IPS-20b (cell line): ENCODE measurements around the gene WDR19.
"Not testable (repeated sequence)": the region's sequence is repeated elsewhere in the genome, so short reads cannot be mapped to it uniquely, and the experiment has no call there.

Experiments
- H3K27ac ChIP-seq: one replicate; pipeline ENCODE4 v1.5.1; 2013; ENCODE audit warnings: low read length
- H3K27me3 ChIP-seq: 2 replicates; pipeline ENCODE4 v1.6.1; 2013; ENCODE audit warnings: mild to moderate bottlenecking, low read length, inconsistent platforms; ENCODE audit not compliant: insufficient read depth
- H3K36me3 ChIP-seq: 2 replicates; pipeline ENCODE4 v1.6.1; 2013; ENCODE audit warnings: low read depth, mild to moderate bottlenecking, inconsistent platforms, low read length, moderate library complexity; ENCODE audit not compliant: insufficient read depth
- H3K4me1 ChIP-seq: 2 replicates; pipeline ENCODE4 v1.6.1; 2013; ENCODE audit warnings: mild to moderate bottlenecking, control low read depth, inconsistent platforms, low read length, moderate library complexity; ENCODE audit not compliant: insufficient read depth
- H3K4me3 ChIP-seq: 2 replicates; pipeline ENCODE4 v1.5.1; 2013; ENCODE audit warnings: mild to moderate bottlenecking, low read length, inconsistent platforms
- H3K9ac ChIP-seq: 2 replicates; pipeline ENCODE4 v1.6.1; 2013; ENCODE audit warnings: low read depth, mild to moderate bottlenecking, inconsistent platforms, low read length, moderate library complexity
- H3K9me3 ChIP-seq: 2 replicates; pipeline ENCODE4 v1.6.1; 2013; ENCODE audit warnings: mild to moderate bottlenecking, low read depth, low read length, inconsistent platforms; ENCODE audit not compliant: insufficient read depth

Gene WDR19

GRCh38 chr4:39277661-39278060 is 95.3 kb downstream of the WDR19 start:
- peaks cover 55% of the 10 kb centered on the region; the same call in 1 of the 2 replicates for H3K36me3 ChIP-seq
- H3K4me1 ChIP-seq, H3K9me3 ChIP-seq, H3K9ac ChIP-seq, H3K27me3 ChIP-seq, H3K27ac ChIP-seq, H3K4me3 ChIP-seq: not testable (repeated sequence)

GRCh38 chr4:39278476-39278875 is 96.1 kb downstream of the WDR19 start:
- Histone ChIP-seq H3K4me3 (no peak overlapping the region), H3K4me1 (no peaks in the 10 kb centered on the region), H3K9me3 (no peaks in the 10 kb centered on the region), H3K27ac (no peak overlapping the region), H3K9ac (no peak overlapping the region), H3K27me3 (no peaks in the 10 kb centered on the region), H3K36me3 (peaks cover 47% of the 10 kb centered on the region; the same call in 1 of the 2 replicates)

GRCh38 chr4:39279416-39279815 is 97.1 kb downstream of the WDR19 start:
- no peak overlapping the region for H3K27ac ChIP-seq
- H3K9ac ChIP-seq, result no peak overlapping the region
- H3K9me3 ChIP-seq, result no peaks in the 10 kb centered on the region
- no peaks in the 10 kb centered on the region for H3K4me1 ChIP-seq
- peaks cover 40% of the 10 kb centered on the region; the same call in 1 of the 2 replicates for H3K36me3 ChIP-seq
- no peaks in the 10 kb centered on the region for H3K27me3 ChIP-seq
- no peak overlapping the region for H3K4me3 ChIP-seq

- no peaks in the 10 kb centered on the region for H3K9me3 ChIP-seq
- H3K36me3 ChIP-seq, result peaks cover 42% of the 10 kb centered on the region
- H3K4me1 ChIP-seq, result no peaks in the 10 kb centered on the region
- no peak overlapping the region for H3K4me3 ChIP-seq
- H3K9ac ChIP-seq, result no peak overlapping the region
- no peaks in the 10 kb centered on the region for H3K27me3 ChIP-seq
- H3K27ac ChIP-seq, result no peak overlapping the region
Measured at GRCh38 chr4:39280770-39281169, 98.4 kb downstream of the WDR19 start.

- Histone ChIP-seq H3K9me3 (no peaks in the 10 kb centered on the region), H3K36me3 (peaks cover 57% of the 10 kb centered on the region), H3K4me1 (peaks cover 7% of the 10 kb centered on the region; the same call in 1 of the 2 replicates), H3K9ac (no peak overlapping the region), H3K27me3 (no peaks in the 10 kb centered on the region), H3K27ac (no peak overlapping the region), H3K4me3 (no peak overlapping the region)
Measured at GRCh38 chr4:39285111-39285795, 102.9 kb downstream of the WDR19 start.

GRCh38 chr4:39285853-39286252 is 103.5 kb downstream of the WDR19 start:
- Histone ChIP-seq H3K4me3 (no peak overlapping the region), H3K4me1 (peaks cover 7% of the 10 kb centered on the region; the same call in 1 of the 2 replicates), H3K9ac (no peak overlapping the region), H3K27ac (no peak overlapping the region), H3K27me3 (no peaks in the 10 kb centered on the region), H3K36me3 (peaks cover 57% of the 10 kb centered on the region), H3K9me3 (no peaks in the 10 kb centered on the region)

- H3K27me3 ChIP-seq, result no peaks in the 10 kb centered on the region
- H3K4me3 ChIP-seq, result no peak overlapping the region
- H3K9me3 ChIP-seq, result no peaks in the 10 kb centered on the region
- H3K27ac ChIP-seq, result no peak overlapping the region
- H3K9ac ChIP-seq, result no peak overlapping the region
- peaks cover 61% of the 10 kb centered on the region for H3K36me3 ChIP-seq
- peaks cover 7% of the 10 kb centered on the region; the same call in 1 of the 2 replicates for H3K4me1 ChIP-seq
Measured at GRCh38 chr4:39286263-39286662, 103.9 kb downstream of the WDR19 start.

GRCh38 chr4:39287223-39287622 is 104.9 kb downstream of the WDR19 start:
- Histone ChIP-seq H3K4me3 (no peak overlapping the region), H3K9ac (no peak overlapping the region), H3K4me1 (peaks cover 7% of the 10 kb centered on the region; the same call in 1 of the 2 replicates), H3K27ac (no peak overlapping the region), H3K9me3 (no peaks in the 10 kb centered on the region), H3K27me3 (no peaks in the 10 kb centered on the region), H3K36me3 (peaks cover 70% of the 10 kb centered on the region)

- H3K9me3 ChIP-seq, result no peaks in the 10 kb centered on the region
- no peak overlapping the region for H3K9ac ChIP-seq
- peaks cover 87% of the 10 kb centered on the region for H3K36me3 ChIP-seq
- H3K27ac ChIP-seq, result no peak overlapping the region
- H3K27me3 ChIP-seq, result no peaks in the 10 kb centered on the region
- no peak overlapping the region for H3K4me3 ChIP-seq
- H3K4me1 ChIP-seq, result peaks cover 7% of the 10 kb centered on the region; the same call in 1 of the 2 replicates
Measured at GRCh38 chr4:39291686-39292085, 109.4 kb downstream of the WDR19 start.

GRCh38 chr4:39292433-39292832 is 110.1 kb downstream of the WDR19 start:
- H3K9ac ChIP-seq, H3K4me3 ChIP-seq, H3K9me3 ChIP-seq, H3K27ac ChIP-seq, H3K4me1 ChIP-seq, H3K27me3 ChIP-seq: not testable (repeated sequence)
- H3K36me3 ChIP-seq, result peaks cover 80% of the 10 kb centered on the region

- H3K4me1 ChIP-seq, result no peaks in the 10 kb centered on the region
- no peak overlapping the region for H3K4me3 ChIP-seq
- no peaks in the 10 kb centered on the region for H3K9me3 ChIP-seq
- H3K9ac ChIP-seq, result no peak overlapping the region
- no peak overlapping the region for H3K27ac ChIP-seq
- H3K27me3 ChIP-seq, result no peaks in the 10 kb centered on the region
- H3K36me3 ChIP-seq, result peaks cover 77% of the 10 kb centered on the region
Measured at GRCh38 chr4:39295784-39296183, 113.5 kb downstream of the WDR19 start.

GRCh38 chr4:39302901-39303300 is 120.6 kb downstream of the WDR19 start:
- H3K9me3 ChIP-seq, result no peaks in the 10 kb centered on the region
- no peak overlapping the region for H3K4me3 ChIP-seq
- no peak overlapping the region for H3K9ac ChIP-seq
- no peaks in the 10 kb centered on the region for H3K4me1 ChIP-seq
- H3K27ac ChIP-seq, result no peak overlapping the region
- peaks cover 91% of the 10 kb centered on the region for H3K36me3 ChIP-seq
- H3K27me3 ChIP-seq, result no peaks in the 10 kb centered on the region
